T-helper 2 cell treated with Interferon-gamma antibody and Interleukin-4, amounts not matched to agents 100 ng/mL and 5 ng/mL, for 36 hours (primary cell): ENCODE data around the gene LRP8. TPM values are rescaled to one million over a fixed set of nuclear protein-coding genes. Genes with fewer than 3 reads are reported as not detected.

ENCODE experiments used
- intact Hi-C: fragments of 100-400 bp; cut with micrococcal nuclease; formaldehyde crosslinking; loops from one replicate; pipeline ENCODE4 v1.15.1; 2023
- total RNA-seq: library from RNA; stranded (reverse); gene quantifications from 2 replicates; pipeline ENCODE4 v1.2.3, GENCODE V29; 2022

LRP8 gene
- total RNA-seq, 1 donor from 2014 or later = 57.9 TPM

GRCh38 chr1:53270107-53270506, 57.8 kb downstream of the LRP8 start:
- intact Hi-C loops = no loop called here

GRCh38 chr1:53267761-53268160, 60.1 kb downstream of the LRP8 start:
- intact Hi-C loops = no loop called here

- intact Hi-C loops = no loop called here
These were observed 61.8 kb downstream of the LRP8 start for GRCh38 chr1:53266038-53266437.

GRCh38 chr1:53265581-53265980, 62.3 kb downstream of the LRP8 start:
- intact Hi-C loops = no loop called here

- intact Hi-C loops = no loop called here
These were observed 63.8 kb downstream of the LRP8 start for GRCh38 chr1:53264048-53264447.

- intact Hi-C loops = no loop called here
These were observed 65.9 kb downstream of the LRP8 start for GRCh38 chr1:53262000-53262399.

- intact Hi-C loops = no loop called here
These were observed 67.1 kb downstream of the LRP8 start for GRCh38 chr1:53260631-53261247.

- intact Hi-C loops = no loop called here
These were observed 67.9 kb downstream of the LRP8 start for GRCh38 chr1:53259932-53260331.

GRCh38 chr1:53258216-53258615, 69.7 kb downstream of the LRP8 start:
- intact Hi-C loops = no loop called here

GRCh38 chr1:53257454-53258081, 70.3 kb downstream of the LRP8 start:
- intact Hi-C loops = no loop called here

- intact Hi-C loops = no loop called here
These were observed 71.1 kb downstream of the LRP8 start for GRCh38 chr1:53256511-53257453.

GRCh38 chr1:53255031-53255430, 72.8 kb downstream of the LRP8 start:
- intact Hi-C loops = no loop called here

GRCh38 chr1:53254011-53254640, 73.7 kb downstream of the LRP8 start:
- intact Hi-C loops = no loop called here

- intact Hi-C loops = no loop called here
These were observed 77.5 kb downstream of the LRP8 start for GRCh38 chr1:53250325-53250724.

- intact Hi-C loops = no loop called here
These were observed 78.2 kb downstream of the LRP8 start for GRCh38 chr1:53249706-53250105.

- intact Hi-C loops = no loop called here
These were observed 81.4 kb downstream of the LRP8 start for GRCh38 chr1:53246261-53247134.

GRCh38 chr1:53244141-53244540, 83.7 kb downstream of the LRP8 start:
- intact Hi-C loops = no loop called here

- intact Hi-C loops = no loop called here
These were observed 85.5 kb downstream of the LRP8 start for GRCh38 chr1:53242381-53242780.

- intact Hi-C loops = no loop called here
These were observed 86.0 kb downstream of the LRP8 start for GRCh38 chr1:53241828-53242227.
